OCI-LY1 (cell line): ENCODE data around the gene L3MBTL4.

ENCODE experiments used
- EZH2 ChIP-seq: fragments of 200-600 bp; sonication (generic), shearing (Covaris generic); IDR thresholded peaks from 2 replicates; pipeline ENCODE4 v1.8.0; 2017; ENCODE audit warnings: borderline replicate concordance, mixed run types, mild to moderate bottlenecking, antibody characterized with exemption, low read length, moderate library complexity, mixed read lengths
- TF ChIP-seq, protein P1 (sequence below): fragments of 200-600 bp; sonication (generic), shearing (Covaris generic); IDR thresholded peaks from 2 replicates; pipeline ENCODE4 v1.5.1; 2017; ENCODE audit warnings: mild to moderate bottlenecking, antibody characterized with exemption, low read length, moderate library complexity, mixed read lengths

DNA sequence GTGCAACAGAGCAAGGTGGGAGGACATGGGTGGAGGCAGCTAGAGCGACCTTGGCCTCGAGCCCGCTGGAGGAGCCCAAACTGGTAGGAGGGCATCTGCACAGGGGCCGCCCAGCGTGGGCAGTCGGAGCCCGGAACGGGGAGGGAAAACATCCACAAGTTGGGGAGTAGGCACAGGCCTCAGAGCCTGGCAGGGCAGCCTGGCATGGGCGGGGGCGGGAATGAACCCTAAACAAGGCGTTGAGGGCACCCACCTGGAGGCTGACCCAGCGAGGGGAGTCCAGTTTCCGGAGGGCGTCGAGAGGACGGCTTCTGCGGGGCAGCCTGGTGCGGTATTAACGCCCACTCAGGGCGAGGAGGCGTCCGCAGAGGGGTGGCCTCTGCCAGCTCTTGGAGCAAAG lies 129.9 kb downstream of the L3MBTL4 start:
- TF ChIP-seq, protein P1, sequence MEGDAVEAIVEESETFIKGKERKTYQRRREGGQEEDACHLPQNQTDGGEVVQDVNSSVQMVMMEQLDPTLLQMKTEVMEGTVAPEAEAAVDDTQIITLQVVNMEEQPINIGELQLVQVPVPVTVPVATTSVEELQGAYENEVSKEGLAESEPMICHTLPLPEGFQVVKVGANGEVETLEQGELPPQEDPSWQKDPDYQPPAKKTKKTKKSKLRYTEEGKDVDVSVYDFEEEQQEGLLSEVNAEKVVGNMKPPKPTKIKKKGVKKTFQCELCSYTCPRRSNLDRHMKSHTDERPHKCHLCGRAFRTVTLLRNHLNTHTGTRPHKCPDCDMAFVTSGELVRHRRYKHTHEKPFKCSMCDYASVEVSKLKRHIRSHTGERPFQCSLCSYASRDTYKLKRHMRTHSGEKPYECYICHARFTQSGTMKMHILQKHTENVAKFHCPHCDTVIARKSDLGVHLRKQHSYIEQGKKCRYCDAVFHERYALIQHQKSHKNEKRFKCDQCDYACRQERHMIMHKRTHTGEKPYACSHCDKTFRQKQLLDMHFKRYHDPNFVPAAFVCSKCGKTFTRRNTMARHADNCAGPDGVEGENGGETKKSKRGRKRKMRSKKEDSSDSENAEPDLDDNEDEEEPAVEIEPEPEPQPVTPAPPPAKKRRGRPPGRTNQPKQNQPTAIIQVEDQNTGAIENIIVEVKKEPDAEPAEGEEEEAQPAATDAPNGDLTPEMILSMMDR = no peak
- TF ChIP-seq EZH2 = no peak
